Vagina (tissue), 2 donors: ENCODE results near the gene FAM209A. TPM values are rescaled to one million over a fixed set of nuclear protein-coding genes. Genes with fewer than 3 reads are reported as not detected.

Source experiments
- DNase-seq, 2 donors: peaks; one replicate each; pipeline ENCODE4 v3.0.0-alpha.2; 2017; ENCODE audit errors: extremely low spot score in 2 of 2
- H3K27ac ChIP-seq: fragments of 200-600 bp; sonication (generic); one replicate; pipeline ENCODE4 v1.5.1; 2019
- H3K27me3 ChIP-seq: fragments of 200-600 bp; sonication (generic); one replicate; pipeline ENCODE4 v1.5.1; 2019
- H3K36me3 ChIP-seq, 2 donors: fragments of 200-600 bp; sonication (generic); one replicate each; pipeline ENCODE4 v1.5.1; 2017 to 2019
- H3K4me1 ChIP-seq: fragments of 200-600 bp; sonication (generic); one replicate; pipeline ENCODE4 v1.5.1; 2019
- H3K4me3 ChIP-seq, 2 donors: fragments of 200-600 bp; sonication (generic); 1 replicate in 1 of 2; 2 replicates in 1 of 2; pipeline ENCODE4 v1.5.1; 2016 to 2019
- H3K9me3 ChIP-seq: fragments of 200-600 bp; sonication (generic); one replicate; pipeline ENCODE4 v1.5.1; 2019
- CTCF ChIP-seq, 3 experiments: fragments of 450-650 bp in 2 of 3; fragments of 200-600 bp in 1 of 3; sonication (generic) in 1 of 3; IDR thresholded peaks; one replicate each; pipeline ENCODE4 v1.5.1; 2017 to 2019; ENCODE audit warnings: antibody characterized with exemption in 3 of 3, mild to moderate bottlenecking in 2 of 3, moderate library complexity in 2 of 3
- POLR2A ChIP-seq, 2 donors: fragments of 450-650 bp; IDR thresholded peaks; one replicate each; pipeline ENCODE4 v1.6.1; 2017; ENCODE audit warnings: antibody characterized with exemption in 2 of 2, mild to moderate bottlenecking in 2 of 2, moderate library complexity in 2 of 2
- POLR2AphosphoS5 ChIP-seq, 2 donors: sonication (generic); formaldehyde crosslinking; IDR thresholded peaks; one replicate each; pipeline ENCODE4 v1.9.0; 2017; ENCODE audit warnings: antibody characterized with exemption in 2 of 2, mild to moderate bottlenecking in 2 of 2, low read depth in 1 of 2; ENCODE audit not compliant: insufficient read depth in 1 of 2
- intact Hi-C: fragments of 100-400 bp; cut with DNase I; formaldehyde crosslinking; loops from one replicate; pipeline ENCODE4 v1.15.1; 2023
- total RNA-seq: library from RNA; depleted of rRNA; stranded (reverse); fragments of >200 nt; gene quantifications from one replicate; pipeline ENCODE4 v1.2.3, GENCODE V29; 2016

The FAM209A gene
- total RNA-seq, 1 donor from 2014 or later = not detected

DNA sequence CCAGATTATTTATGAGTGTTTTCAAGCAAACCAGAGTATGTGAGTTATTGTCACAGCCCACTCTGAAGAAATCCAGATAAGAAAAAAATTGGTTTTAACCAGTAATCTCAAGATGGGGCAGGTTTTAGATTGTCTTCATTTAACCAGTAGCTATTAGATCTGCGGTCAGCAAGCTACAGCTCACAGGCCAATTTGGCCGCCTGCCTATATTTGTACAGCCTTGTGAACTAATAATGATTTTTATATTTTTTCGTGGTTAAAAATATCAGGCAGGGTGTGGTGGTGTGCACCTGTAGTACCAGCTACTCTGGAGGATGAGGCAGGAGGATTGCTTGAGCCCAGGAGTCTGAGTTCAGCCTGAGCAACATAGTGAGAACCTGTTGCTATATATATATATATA lies 13.5 kb downstream of the FAM209A start:
- TF ChIP-seq CTCF (IDR thresholded peaks at IDR 0.05) (no peak), POLR2A (IDR thresholded peaks at IDR 0.05) (no peak), POLR2AphosphoS5 (IDR thresholded peaks at IDR 0.05; ENCODE audit: insufficient read depth in 1 of 2, low read depth in 1 of 2) (no peak)
- H3K36me3 ChIP-seq = no peaks in the 10 kb centered on the region
- H3K27ac ChIP-seq = no peak overlapping the region
- H3K27me3 ChIP-seq = no peaks in the 10 kb centered on the region
- no peak overlapping the region for H3K4me3 ChIP-seq
- H3K4me1 ChIP-seq = no peaks in the 10 kb centered on the region
- DNase-seq = no peak
- H3K9me3 ChIP-seq = no peaks in the 10 kb centered on the region
- intact Hi-C loops = no loop called here

DNA sequence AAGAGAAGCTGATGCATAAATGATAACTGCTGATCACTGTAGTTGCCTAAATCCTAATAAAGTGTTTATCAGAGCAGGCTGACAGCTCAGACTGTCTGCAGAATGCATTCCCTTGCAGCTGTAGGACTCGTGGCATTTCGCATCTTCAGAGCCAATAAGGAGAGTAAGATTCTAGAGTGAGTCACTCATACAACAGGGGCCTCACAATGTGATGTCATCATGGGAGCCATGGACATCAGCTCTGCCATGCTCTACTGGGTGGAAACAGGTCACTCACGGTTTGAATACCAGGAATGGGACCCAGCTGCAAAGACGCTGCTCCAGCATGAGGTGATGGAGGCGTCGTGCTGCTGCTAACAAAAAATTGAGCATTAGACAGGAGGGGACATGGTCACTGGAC lies 15.9 kb downstream of the FAM209A start:
- Histone ChIP-seq H3K4me1 (no peaks in the 10 kb centered on the region), H3K9me3 (no peaks in the 10 kb centered on the region), H3K27ac (no peak overlapping the region), H3K36me3 (no peaks in the 10 kb centered on the region), H3K27me3 (no peaks in the 10 kb centered on the region), H3K4me3 (no peak overlapping the region)
- intact Hi-C loops = no loop called here
- DNase-seq = no peak
- TF ChIP-seq POLR2AphosphoS5 (IDR thresholded peaks at IDR 0.05; ENCODE audit: insufficient read depth in 1 of 2, low read depth in 1 of 2) (no peak), POLR2A (IDR thresholded peaks at IDR 0.05) (no peak), CTCF (IDR thresholded peaks at IDR 0.05) (no peak)

GRCh38 chr20:56542489-56543030 lies 18.0 kb downstream of the FAM209A start:
- Histone ChIP-seq H3K27ac (no peak overlapping the region), H3K9me3 (no peaks in the 10 kb centered on the region), H3K27me3 (no peaks in the 10 kb centered on the region), H3K4me1 (no peaks in the 10 kb centered on the region), H3K4me3 (no peak overlapping the region), H3K36me3 (no peaks in the 10 kb centered on the region)
- intact Hi-C loops = no loop called here
- TF ChIP-seq POLR2AphosphoS5 (IDR thresholded peaks at IDR 0.05; ENCODE audit: insufficient read depth in 1 of 2, low read depth in 1 of 2) (no peak), POLR2A (IDR thresholded peaks at IDR 0.05) (no peak), CTCF (IDR thresholded peaks at IDR 0.05) (no peak)
- no peak for DNase-seq

DNA sequence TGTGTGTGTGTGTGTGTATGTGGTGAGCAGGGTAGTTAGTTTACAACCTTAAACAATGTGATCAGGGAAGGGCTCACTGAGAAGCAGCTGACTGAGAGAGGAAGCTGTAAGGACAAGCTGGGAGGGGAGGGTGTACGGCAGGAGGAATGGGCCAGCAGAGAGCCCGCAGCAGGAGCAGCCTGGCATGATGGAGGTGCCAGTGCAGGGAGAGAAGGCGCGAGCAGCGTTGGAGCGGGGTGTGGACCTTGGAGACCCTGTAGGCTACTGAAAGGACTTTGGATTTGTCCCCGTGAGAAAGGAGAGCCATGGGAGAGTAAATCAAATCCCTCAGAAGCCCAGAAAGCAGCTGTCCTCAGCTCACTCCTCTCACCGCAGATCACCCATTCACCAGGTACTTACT lies 27.0 kb downstream of the FAM209A start:
- Histone ChIP-seq H3K4me3 (no peak overlapping the region), H3K4me1 (peaks cover 11% of the 10 kb centered on the region), H3K27me3 (no peaks in the 10 kb centered on the region), H3K27ac (no peak overlapping the region), H3K9me3 (no peaks in the 10 kb centered on the region), H3K36me3 (no peaks in the 10 kb centered on the region)
- DNase-seq = no peak
- intact Hi-C loops = loop anchor here (10.0 kb wide), 2 partner anchors 513 to 793 kb away; no protein-coding TSS in a partner anchor
- TF ChIP-seq POLR2A (IDR thresholded peaks at IDR 0.05) (no peak), CTCF (IDR thresholded peaks at IDR 0.05) (no peak), POLR2AphosphoS5 (IDR thresholded peaks at IDR 0.05; ENCODE audit: insufficient read depth in 1 of 2, low read depth in 1 of 2) (no peak)

- H3K27me3 ChIP-seq = no peaks in the 10 kb centered on the region
- no peak for DNase-seq
- H3K4me1 ChIP-seq = peaks cover 13% of the 10 kb centered on the region
- no peaks in the 10 kb centered on the region for H3K9me3 ChIP-seq
- no peak overlapping the region for H3K4me3 ChIP-seq
- no peak for TF ChIP-seq POLR2AphosphoS5 (IDR thresholded peaks at IDR 0.05; ENCODE audit: insufficient read depth in 1 of 2, low read depth in 1 of 2)
- intact Hi-C loops = loop anchor here (10.0 kb wide), 2 partner anchors 512 to 792 kb away; no protein-coding TSS in a partner anchor
- no peaks in the 10 kb centered on the region for H3K36me3 ChIP-seq
- no peak overlapping the region for H3K27ac ChIP-seq
Measured at GRCh38 chr20:56552911-56553629, 28.5 kb downstream of the FAM209A start.
